Calu3 (cell line): ENCODE measurements around the gene EVC2. TPM values are rescaled to one million over a fixed set of nuclear protein-coding genes. Genes with fewer than 3 reads are reported as not detected.

Experiments
- BruUV-seq: library from RNA; stranded (reverse); fragments of 400-500 nt; replicated peaks from 2 replicates; lab custom pipeline; 2021; lab: Mats Ljungman, UMichigan
- CTCF ChIA-PET: fragments of 300-600 bp; sonication (Branson Sonifier 250); formaldehyde crosslinking; loops from one replicate; lab custom pipeline; 2022; ENCODE audit warnings: antibody characterized with exemption; lab: Charles Lee
- DNase-seq: peaks from one replicate; pipeline ENCODE4 v3.0.0; 2022
- H3K27ac Mint-ChIP-seq: one replicate; pipeline ENCODE4 v1.8.0; 2022; ENCODE audit warnings: mixed read lengths; ENCODE audit not compliant: unreplicated experiment
- H3K27me3 Mint-ChIP-seq: one replicate; pipeline ENCODE4 v1.8.0; 2022; ENCODE audit warnings: mixed read lengths; ENCODE audit not compliant: unreplicated experiment
- H3K36me3 Mint-ChIP-seq: one replicate; pipeline ENCODE4 v1.8.0; 2022; ENCODE audit warnings: mild to moderate bottlenecking, moderate library complexity, mixed read lengths; ENCODE audit not compliant: insufficient read depth, unreplicated experiment
- H3K4me1 Mint-ChIP-seq: one replicate; pipeline ENCODE4 v1.8.0; 2022; ENCODE audit warnings: mild to moderate bottlenecking, low read depth, mixed read lengths; ENCODE audit not compliant: unreplicated experiment
- H3K4me3 Mint-ChIP-seq: one replicate; pipeline ENCODE4 v1.8.0; 2022; ENCODE audit warnings: mild to moderate bottlenecking, low read depth, moderate library complexity, mixed read lengths; ENCODE audit not compliant: unreplicated experiment
- H3K9me3 Mint-ChIP-seq: one replicate; pipeline ENCODE4 v1.8.0; 2022; ENCODE audit warnings: low read depth, mixed read lengths; ENCODE audit not compliant: unreplicated experiment
- CTCF ChIP-seq: fragments of 200-600 bp; IDR thresholded peaks from one replicate; pipeline ENCODE4 v1.8.0; 2022; ENCODE audit warnings: antibody characterized with exemption; ENCODE audit not compliant: unreplicated experiment
- intact Hi-C: fragments of 100-400 bp; cut with micrococcal nuclease; formaldehyde crosslinking; loops from one replicate; pipeline ENCODE4 v1.10.0; 2022; ENCODE audit not compliant: unreplicated experiment
- total RNA-seq: library from RNA; stranded (reverse); gene quantifications from 2 replicates; pipeline ENCODE4 v1.2.3, GENCODE V29; 2022

Gene EVC2
- total RNA-seq, 1 experiment from 2014 or later: not detected

- DNase-seq: no peak
- peaks cover 12% of the 10 kb centered on the region for H3K9me3 Mint-ChIP-seq
- CTCF ChIA-PET: no interaction called here
- H3K4me3 Mint-ChIP-seq: no peak overlapping the region
- no peak for TF ChIP-seq CTCF
- H3K36me3 Mint-ChIP-seq: no peaks in the 10 kb centered on the region
- no peaks in the 10 kb centered on the region for H3K4me1 Mint-ChIP-seq
- BruUV-seq: no TSS peak
- H3K27ac Mint-ChIP-seq: no peak overlapping the region
- no peaks in the 10 kb centered on the region for H3K27me3 Mint-ChIP-seq
- intact Hi-C loops: no loop called here
Observed at GRCh38 chr4:5747738-5748375, 39.5 kb upstream of the EVC2 start.

DNA sequence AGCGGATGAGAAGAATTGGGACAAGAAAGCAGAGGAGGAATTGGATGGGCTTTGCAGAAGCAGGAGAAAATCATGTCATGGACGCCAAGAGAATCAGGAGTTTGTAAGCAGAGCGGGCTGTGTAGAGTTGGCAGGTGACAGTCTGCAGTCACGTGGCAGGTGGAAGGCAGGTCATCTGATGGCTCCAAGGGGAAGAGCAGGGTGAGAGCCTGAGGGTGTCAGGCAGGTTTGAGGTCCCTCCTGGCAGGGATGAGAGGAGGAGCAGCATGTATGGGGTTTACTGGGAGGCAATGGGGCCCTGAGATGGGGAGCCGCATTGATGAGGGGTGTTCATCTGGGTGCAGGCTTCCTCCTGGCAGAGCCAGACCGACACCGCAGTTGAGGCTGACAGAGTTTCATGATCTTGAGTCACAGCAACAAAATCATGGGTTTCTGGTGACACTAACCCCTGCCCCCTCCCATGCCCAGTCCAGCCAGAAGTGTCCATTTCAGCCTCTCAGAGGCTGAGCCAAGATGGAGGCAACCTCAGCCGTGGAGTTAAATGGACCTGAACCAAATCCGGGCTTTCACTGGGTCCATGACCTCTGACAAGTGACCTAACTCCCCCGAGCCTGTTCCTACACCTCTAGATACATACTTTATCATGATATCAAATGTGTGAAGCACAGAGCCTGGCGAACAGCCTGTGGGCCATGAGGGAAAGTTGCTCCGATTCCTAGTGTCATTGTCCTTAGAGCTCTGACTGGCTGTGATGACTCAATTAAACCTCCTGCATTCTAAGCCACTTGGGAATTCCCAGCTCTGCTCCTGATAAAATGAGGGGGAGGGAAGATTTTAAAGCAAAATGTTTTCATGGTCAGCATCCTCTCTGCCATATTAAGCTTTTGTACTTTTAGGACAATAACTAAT lies 38.7 kb upstream of the EVC2 start:
- TF ChIP-seq CTCF: no peak
- H3K27me3 Mint-ChIP-seq: no peaks in the 10 kb centered on the region
- H3K27ac Mint-ChIP-seq: no peak overlapping the region
- no peaks in the 10 kb centered on the region for H3K36me3 Mint-ChIP-seq
- intact Hi-C loops: no loop called here
- peaks cover 12% of the 10 kb centered on the region for H3K9me3 Mint-ChIP-seq
- H3K4me1 Mint-ChIP-seq: no peaks in the 10 kb centered on the region
- DNase-seq: no peak
- CTCF ChIA-PET: no interaction called here
- H3K4me3 Mint-ChIP-seq: no peak overlapping the region
- BruUV-seq: no TSS peak

DNA sequence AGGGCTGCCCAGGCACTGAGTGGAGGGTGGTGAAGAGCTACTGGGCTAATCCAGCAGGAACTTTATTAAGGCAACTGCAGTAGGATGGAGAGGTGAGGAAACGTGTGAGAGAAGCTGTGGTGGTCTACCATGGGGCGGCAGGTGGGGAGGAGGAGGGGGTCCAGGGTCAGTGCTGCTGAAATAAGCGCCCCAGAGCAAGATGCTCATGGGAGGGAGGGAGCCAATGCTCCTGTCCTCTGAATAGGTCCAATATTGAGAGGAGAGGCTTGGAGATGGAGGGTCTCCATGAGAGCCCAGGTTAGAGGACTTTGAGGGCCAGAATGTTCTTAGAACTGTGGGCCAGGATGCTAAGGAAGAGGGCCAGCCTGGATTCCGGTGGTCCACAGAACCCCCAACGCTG lies 37.9 kb upstream of the EVC2 start:
- CTCF ChIA-PET: interaction anchor here (0.7 kb wide), 1 partner anchor 22 kb away, joined by 3 read pairs; no protein-coding TSS in a partner anchor
- Mint-ChIP-seq H3K4me1 (no peaks in the 10 kb centered on the region), H3K9me3 (peaks cover 12% of the 10 kb centered on the region), H3K4me3 (no peak overlapping the region), H3K27me3 (no peaks in the 10 kb centered on the region), H3K36me3 (no peaks in the 10 kb centered on the region), H3K27ac (no peak overlapping the region)
- no TSS peak for BruUV-seq
- intact Hi-C loops: no loop called here
- DNase-seq: no peak
- TF ChIP-seq CTCF: no peak

DNA sequence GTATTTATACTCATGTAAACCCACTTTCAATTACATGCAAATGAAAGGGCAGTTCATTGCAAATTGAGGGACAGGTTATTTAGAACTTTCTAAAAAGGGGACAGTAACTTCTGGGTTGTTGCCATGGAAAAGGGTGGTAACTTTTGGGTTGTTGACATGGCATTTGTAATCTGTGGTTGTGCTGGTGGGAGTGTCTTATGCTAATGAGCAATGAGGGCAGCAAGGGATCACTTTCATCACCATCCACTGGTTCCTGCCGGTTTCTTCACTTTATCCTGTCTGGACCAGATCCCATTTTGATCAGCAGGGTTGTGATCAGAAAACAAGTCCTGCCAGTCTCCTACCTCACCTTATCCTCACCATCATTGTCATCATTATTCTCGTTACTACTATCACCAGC lies 34.6 kb upstream of the EVC2 start:
- TF ChIP-seq CTCF: no peak
- no TSS peak for BruUV-seq
- Mint-ChIP-seq H3K9me3 (peaks cover 9% of the 10 kb centered on the region), H3K27me3 (no peaks in the 10 kb centered on the region), H3K4me3 (no peak overlapping the region), H3K27ac (no peak overlapping the region), H3K4me1 (no peaks in the 10 kb centered on the region), H3K36me3 (no peaks in the 10 kb centered on the region)
- no peak for DNase-seq
- intact Hi-C loops: no loop called here
- CTCF ChIA-PET: no interaction called here
